Kidney glomerular epithelial cell (primary cell): ENCODE results near the gene ZNF367.
A peak's percentile ranks its signal among the peaks of the same experiment; 100 is the strongest.

ENCODE experiments used
- DNase-seq: peaks from one replicate; lab custom pipeline; 2025; lab: John Stamatoyannopoulos, UW

ZNF367 gene

GRCh38 chr9:96436456-96437126 is 18.4 kb upstream of the ZNF367 start:
- no peak for DNase-seq

- no peak for DNase-seq
These were observed 17.9 kb upstream of the ZNF367 start for GRCh38 chr9:96436063-96436455.

GRCh38 chr9:96435345-96435744 is 17.2 kb upstream of the ZNF367 start:
- DNase-seq = no peak

- no peak for DNase-seq
These were observed 12.2 kb upstream of the ZNF367 start for GRCh38 chr9:96430377-96430776.

- DNase-seq = no peak
These were observed 11.6 kb upstream of the ZNF367 start for GRCh38 chr9:96429732-96430131.

GRCh38 chr9:96425500-96426169 is 7.5 kb upstream of the ZNF367 start:
- DNase-seq = no peak

GRCh38 chr9:96423985-96424336 is 5.8 kb upstream of the ZNF367 start:
- DNase-seq = no peak

GRCh38 chr9:96423322-96423984 is 5.3 kb upstream of the ZNF367 start:
- DNase-seq = no peak

- peak; percentile 99 for DNase-seq
These were observed 2.5 kb upstream of the ZNF367 start for GRCh38 chr9:96420468-96421219.

- DNase-seq = no peak
These were observed 1.5 kb upstream of the ZNF367 start for GRCh38 chr9:96419691-96419969.

- DNase-seq = peak; percentile 62
These were observed 935 bp upstream of the ZNF367 start for GRCh38 chr9:96418920-96419690.

GRCh38 chr9:96417661-96418082 is 498 bp downstream of the ZNF367 start:
- DNase-seq = no peak

- peak; percentile 81 for DNase-seq
These were observed 1.1 kb downstream of the ZNF367 start for GRCh38 chr9:96417051-96417586.

- no peak for DNase-seq
These were observed 4.6 kb downstream of the ZNF367 start for GRCh38 chr9:96413302-96414221.

GRCh38 chr9:96412174-96412913 is 5.8 kb downstream of the ZNF367 start:
- no peak for DNase-seq

- no peak for DNase-seq
These were observed 6.9 kb downstream of the ZNF367 start for GRCh38 chr9:96411129-96411838.

- DNase-seq = no peak
These were observed 9.5 kb downstream of the ZNF367 start for GRCh38 chr9:96408409-96409280.
